Myometrial cell (primary cell): ENCODE results near the gene SAG. TPM values are rescaled to one million over a fixed set of nuclear protein-coding genes. Genes with fewer than 3 reads are reported as not detected.

ENCODE experiments used
- total RNA-seq: library from RNA; depleted of rRNA; stranded (reverse); fragments of >200 nt; gene quantifications from 2 replicates; pipeline ENCODE4 v1.2.3, GENCODE V29; 2015

The SAG gene
- total RNA-seq: not detected in 2 replicates

DNA sequence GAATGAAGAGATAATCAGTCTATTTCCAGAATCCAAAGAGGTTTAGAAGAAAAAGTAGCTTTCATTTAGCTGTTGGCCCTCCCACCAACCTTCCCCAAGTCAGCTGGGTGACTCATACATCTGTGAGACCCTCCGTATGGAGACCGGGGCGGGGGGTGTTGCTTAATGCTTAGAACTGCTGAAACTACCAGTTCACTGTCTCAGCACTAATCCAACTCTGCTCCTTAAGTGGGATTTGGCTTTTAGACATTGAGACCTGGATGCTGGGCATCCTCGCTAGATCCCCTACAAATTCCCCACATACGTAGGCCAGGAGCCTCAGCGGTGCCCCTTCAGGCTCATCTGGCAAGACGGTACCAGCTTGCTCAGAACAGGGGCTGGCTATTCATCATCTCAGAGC is at the start of gene SAG:
TSS of gene SAG (plus strand) at position 252 of the 400 bp plus-strand sequence. CDS start 1,374 bp downstream, outside the sequence.

DNA sequence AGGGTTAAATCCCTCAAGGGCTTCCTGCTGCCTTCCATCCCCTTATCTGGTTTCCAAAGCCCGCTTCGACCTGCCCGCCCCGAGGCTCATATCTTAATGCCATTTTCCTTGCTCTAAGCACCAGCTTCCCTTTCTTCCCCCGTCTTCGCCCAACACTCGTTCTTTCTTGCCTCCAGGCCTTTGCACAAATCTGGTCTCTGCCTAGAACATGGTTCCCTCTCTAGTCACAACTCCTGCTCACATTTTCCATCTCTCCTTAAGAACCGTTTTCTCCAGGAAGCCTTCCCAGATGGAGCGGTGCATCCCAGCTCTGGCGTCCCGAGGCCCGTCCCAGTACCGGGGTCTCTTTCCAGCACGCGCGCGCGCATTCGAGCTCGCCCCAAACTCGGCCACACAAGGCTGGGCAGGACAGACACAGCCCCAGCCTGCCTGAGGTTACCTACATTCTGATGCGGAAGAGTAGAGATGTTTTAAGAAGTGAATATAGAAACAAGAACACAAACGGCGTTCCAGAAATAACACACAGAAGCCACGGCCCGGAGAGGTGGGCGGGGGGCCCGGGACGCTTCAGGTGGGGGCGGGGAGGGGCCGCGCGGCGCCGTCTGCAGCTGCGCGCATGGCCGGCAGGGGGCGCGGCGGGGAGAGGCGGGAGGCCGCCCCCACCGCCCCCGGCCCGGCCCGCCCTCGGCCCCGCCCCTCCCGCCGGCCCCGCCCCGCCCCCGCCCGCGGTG is 46.3 kb downstream of the SAG start, which contains the start of gene DGKD:
TSS of gene DGKD (plus strand) at position 726 of the 731 bp plus-strand sequence. CDS start 25 bp downstream, outside the sequence.

Other genes starting within 250 kb of the SAG start
- 0.29 and 0.53 TPM in 2 replicates for gene INPP5D, start 247.5 kb upstream of the SAG start, total RNA-seq
- gene ATG16L1, start 56.1 kb upstream of the SAG start, total RNA-seq: 17.0 and 20.9 TPM in 2 replicates
- 4.8 and 8.9 TPM in 2 replicates for gene DGKD, start 46.7 kb downstream of the SAG start, total RNA-seq